Ammon's horn (tissue), 1 donor: ENCODE results near the gene GPR146.
"Not testable (repeated sequence)": the region's sequence is repeated elsewhere in the genome, so short reads cannot be mapped to it uniquely, and the experiment has no call there.

Source experiments
- DNase-seq: peaks from one replicate; pipeline ENCODE4 v3.0.0-alpha.2; 2016; ENCODE audit warnings: low spot score

GPR146 gene

GRCh38 chr7:1058311-1058710 is 14.0 kb downstream of the GPR146 start:
- DNase-seq, result no peak

GRCh38 chr7:1058821-1059199 is 14.5 kb downstream of the GPR146 start:
- DNase-seq, result peak; percentile 73

GRCh38 chr7:1059200-1060091 is 15.1 kb downstream of the GPR146 start:
- DNase-seq, result no peak

- DNase-seq, result no peak
These were observed 16.1 kb downstream of the GPR146 start for GRCh38 chr7:1060315-1061072.

GRCh38 chr7:1061180-1061579 is 16.8 kb downstream of the GPR146 start:
- DNase-seq, result no peak

- no peak for DNase-seq
These were observed 18.2 kb downstream of the GPR146 start for GRCh38 chr7:1062296-1063294.

- DNase-seq, result no peak
These were observed 19.0 kb downstream of the GPR146 start for GRCh38 chr7:1063361-1063760.

GRCh38 chr7:1064581-1064980 is 20.2 kb downstream of the GPR146 start:
- DNase-seq, result no peak

- DNase-seq, result no peak
These were observed 20.9 kb downstream of the GPR146 start for GRCh38 chr7:1065263-1065584.

- peak; percentile 87 for DNase-seq
These were observed 21.4 kb downstream of the GPR146 start for GRCh38 chr7:1065585-1066241.

GRCh38 chr7:1066242-1066588 is 21.9 kb downstream of the GPR146 start:
- no peak for DNase-seq

- DNase-seq, result no peak
These were observed 23.7 kb downstream of the GPR146 start for GRCh38 chr7:1068013-1068412.

- DNase-seq, result no peak
These were observed 24.3 kb downstream of the GPR146 start for GRCh38 chr7:1068619-1069018.

- no peak for DNase-seq
These were observed 26.2 kb downstream of the GPR146 start for GRCh38 chr7:1070544-1071011.

GRCh38 chr7:1071731-1072254 is 27.4 kb downstream of the GPR146 start:
- DNase-seq, result no peak

- no peak for DNase-seq
These were observed 29.0 kb downstream of the GPR146 start for GRCh38 chr7:1073142-1073977.

GRCh38 chr7:1074018-1074417 is 29.7 kb downstream of the GPR146 start:
- DNase-seq, result not testable (repeated sequence)

GRCh38 chr7:1074593-1075431 is 30.5 kb downstream of the GPR146 start:
- DNase-seq, result no peak
